CD4-positive, alpha-beta T cell (primary cell): Measurements from ENCODE around the gene TCF4. TPM values are rescaled to one million over a fixed set of nuclear protein-coding genes. Genes with fewer than 3 reads are reported as not detected.

Experiments used
- ATAC-seq: fragments of 200-7000 bp; cut with Tn5 transposase; one replicate; pipeline ENCODE4 v1.10.0; 2022; ENCODE audit warnings: mild to moderate bottlenecking; ENCODE audit not compliant: poor library complexity
- CTCF ChIA-PET: fragments of 350-600 bp; sonication (Branson Sonifier 250); formaldehyde crosslinking; loops from one replicate; lab custom pipeline; 2021; ENCODE audit warnings: antibody characterized with exemption, inconsistent platforms; lab: Charles Lee
- POLR2A ChIA-PET: fragments of 350-600 bp; sonication (Branson Sonifier 250); formaldehyde crosslinking; loops from one replicate; lab custom pipeline; 2021; ENCODE audit warnings: antibody characterized with exemption, inconsistent platforms; lab: Charles Lee
- DNase-seq, 14 experiments: peaks; one replicate each; pipeline ENCODE4 v3.0.0-alpha.2; 2013 to 2020; ENCODE audit warnings: mixed read lengths in 2 of 14
- H3K27ac ChIP-seq, 2 donors: one replicate each; pipeline versions ENCODE4 v1.5.1 to v1.7.0; 2013; ENCODE audit warnings: low read length in 2 of 2, low read depth in 1 of 2, mild to moderate bottlenecking in 1 of 2
- H3K27me3 ChIP-seq, 2 experiments: 1 replicate in 1 of 2; 2 replicates in 1 of 2; pipeline versions ENCODE4 v1.6.1 to v1.7.0; 2013; ENCODE audit warnings: low read length in 2 of 2, control low read depth in 1 of 2, mild to moderate bottlenecking in 1 of 2, moderate library complexity in 1 of 2; ENCODE audit not compliant: insufficient read depth in 2 of 2, control insufficient read depth in 1 of 2
- H3K36me3 ChIP-seq: one replicate; pipeline ENCODE4 v1.6.1; 2013; ENCODE audit warnings: low read length, control low read depth; ENCODE audit not compliant: insufficient read depth
- H3K4me1 ChIP-seq: one replicate; pipeline ENCODE4 v1.6.1; 2013; ENCODE audit warnings: low read length, control low read depth; ENCODE audit not compliant: insufficient read depth
- H3K4me3 ChIP-seq: one replicate; pipeline ENCODE4 v1.5.1; 2013; ENCODE audit warnings: mild to moderate bottlenecking, low read length, moderate library complexity
- H3K9me3 ChIP-seq, 2 experiments: 1 replicate in 1 of 2; 2 replicates in 1 of 2; pipeline versions ENCODE4 v1.6.1 to v1.7.0; 2013; ENCODE audit warnings: low read length in 2 of 2, mild to moderate bottlenecking in 2 of 2, control low read depth in 1 of 2, moderate library complexity in 1 of 2; ENCODE audit not compliant: control insufficient read depth in 1 of 2, insufficient read depth in 1 of 2
- H3K27ac Mint-ChIP-seq: one replicate; pipeline ENCODE4 v1.8.0; 2020; ENCODE audit warnings: mixed read lengths
- H3K27me3 Mint-ChIP-seq: one replicate; pipeline ENCODE4 v1.8.0; 2021; ENCODE audit warnings: mixed read lengths
- H3K36me3 Mint-ChIP-seq: one replicate; pipeline ENCODE4 v1.8.0; 2021; ENCODE audit warnings: low read depth, mixed read lengths
- H3K4me1 Mint-ChIP-seq: one replicate; pipeline ENCODE4 v1.8.0; 2021; ENCODE audit warnings: low read depth, mixed read lengths
- H3K4me3 Mint-ChIP-seq: one replicate; pipeline ENCODE4 v1.8.0; 2020; ENCODE audit warnings: mild to moderate bottlenecking, mixed read lengths
- H3K9me3 Mint-ChIP-seq: one replicate; pipeline ENCODE4 v1.8.0; 2020; ENCODE audit warnings: mixed read lengths
- CTCF ChIP-seq: fragments of 200-600 bp; IDR thresholded peaks from one replicate; pipeline ENCODE4 v1.8.0; 2022; ENCODE audit warnings: antibody characterized with exemption, mild to moderate bottlenecking
- intact Hi-C, 2 experiments: fragments of 100-400 bp; cut with DNase I in 1 of 2; cut with micrococcal nuclease in 1 of 2; formaldehyde crosslinking; loops; one replicate each; pipeline versions ENCODE4 v1.15.1 to v1.9.0; 2023 to 2025; cut with DNase I, micrococcal nuclease
- total RNA-seq, 174 experiments: library from RNA in 2 of 174; stranded (reverse) in 2 of 174; gene quantifications; one replicate each; pipeline ENCODE4 v1.2.3 and lab custom pipeline; 2021 to 2026

Gene TCF4
- total RNA-seq, 2 experiments from 2014 or later = 3.0 to 3.2 TPM

GRCh38 chr18:55338978-55339650 lies 248.9 kb downstream of the TCF4 start:
- Mint-ChIP-seq H3K27me3 (no peaks in the 10 kb centered on the region), H3K9me3 (no peaks in the 10 kb centered on the region), H3K4me1 (no peaks in the 10 kb centered on the region), H3K4me3 (no peak overlapping the region), H3K27ac (no peak overlapping the region), H3K36me3 (no peaks in the 10 kb centered on the region)
- no peaks in the 10 kb centered on the region for H3K27me3 ChIP-seq
- ChIA-PET POLR2A (no interaction called here), CTCF (no interaction called here)
- DNase-seq = no peak
- ATAC-seq = no peak
- TF ChIP-seq CTCF = no peak
- H3K4me1 ChIP-seq = no peaks in the 10 kb centered on the region
- H3K4me3 ChIP-seq = no peak overlapping the region
- H3K36me3 ChIP-seq = no peaks in the 10 kb centered on the region
- intact Hi-C loops = no loop called here
- no peak overlapping the region for H3K27ac ChIP-seq
- no peaks in the 10 kb centered on the region for H3K9me3 ChIP-seq

GRCh38 chr18:55337908-55338521 lies 250.0 kb downstream of the TCF4 start:
- POLR2A ChIA-PET = no interaction called here
- no peaks in the 10 kb centered on the region for H3K9me3 ChIP-seq
- H3K36me3 Mint-ChIP-seq = no peaks in the 10 kb centered on the region
- no peaks in the 10 kb centered on the region for H3K9me3 Mint-ChIP-seq
- no peak for TF ChIP-seq CTCF
- H3K4me3 ChIP-seq = no peak overlapping the region
- H3K27me3 ChIP-seq = no peaks in the 10 kb centered on the region
- H3K4me1 Mint-ChIP-seq = no peaks in the 10 kb centered on the region
- intact Hi-C loops = no loop called here
- no peak overlapping the region for H3K27ac Mint-ChIP-seq
- no peaks in the 10 kb centered on the region for H3K4me1 ChIP-seq
- ATAC-seq = no peak
- peak in 2 of 14 experiments; percentile 13 to 14 for DNase-seq
- no peak overlapping the region for H3K4me3 Mint-ChIP-seq
- no peaks in the 10 kb centered on the region for H3K27me3 Mint-ChIP-seq
- H3K27ac ChIP-seq = no peak overlapping the region
- CTCF ChIA-PET = no interaction called here
- no peaks in the 10 kb centered on the region for H3K36me3 ChIP-seq

GRCh38 chr18:55337138-55337537 lies 250.9 kb downstream of the TCF4 start:
- no peak overlapping the region for H3K4me3 ChIP-seq
- DNase-seq (no peak), ATAC-seq (no peak)
- no peaks in the 10 kb centered on the region for H3K27me3 Mint-ChIP-seq
- no peaks in the 10 kb centered on the region for H3K4me1 ChIP-seq
- H3K27me3 ChIP-seq = no peaks in the 10 kb centered on the region
- TF ChIP-seq CTCF = no peak
- no peaks in the 10 kb centered on the region for H3K9me3 Mint-ChIP-seq
- no peak overlapping the region for H3K4me3 Mint-ChIP-seq
- H3K36me3 ChIP-seq = no peaks in the 10 kb centered on the region
- H3K36me3 Mint-ChIP-seq = no peaks in the 10 kb centered on the region
- no peak overlapping the region for H3K27ac ChIP-seq
- ChIA-PET POLR2A (no interaction called here), CTCF (no interaction called here)
- H3K4me1 Mint-ChIP-seq = no peaks in the 10 kb centered on the region
- intact Hi-C loops = no loop called here
- no peak overlapping the region for H3K27ac Mint-ChIP-seq
- no peaks in the 10 kb centered on the region for H3K9me3 ChIP-seq
